NCI-H2081 (cell line): ENCODE data around the gene COL20A1.

ENCODE experiments used
- DNase-seq, 2 experiments: peaks; one replicate each; lab custom pipeline; 2025; lab: John Stamatoyannopoulos, UW

COL20A1 gene

DNA sequence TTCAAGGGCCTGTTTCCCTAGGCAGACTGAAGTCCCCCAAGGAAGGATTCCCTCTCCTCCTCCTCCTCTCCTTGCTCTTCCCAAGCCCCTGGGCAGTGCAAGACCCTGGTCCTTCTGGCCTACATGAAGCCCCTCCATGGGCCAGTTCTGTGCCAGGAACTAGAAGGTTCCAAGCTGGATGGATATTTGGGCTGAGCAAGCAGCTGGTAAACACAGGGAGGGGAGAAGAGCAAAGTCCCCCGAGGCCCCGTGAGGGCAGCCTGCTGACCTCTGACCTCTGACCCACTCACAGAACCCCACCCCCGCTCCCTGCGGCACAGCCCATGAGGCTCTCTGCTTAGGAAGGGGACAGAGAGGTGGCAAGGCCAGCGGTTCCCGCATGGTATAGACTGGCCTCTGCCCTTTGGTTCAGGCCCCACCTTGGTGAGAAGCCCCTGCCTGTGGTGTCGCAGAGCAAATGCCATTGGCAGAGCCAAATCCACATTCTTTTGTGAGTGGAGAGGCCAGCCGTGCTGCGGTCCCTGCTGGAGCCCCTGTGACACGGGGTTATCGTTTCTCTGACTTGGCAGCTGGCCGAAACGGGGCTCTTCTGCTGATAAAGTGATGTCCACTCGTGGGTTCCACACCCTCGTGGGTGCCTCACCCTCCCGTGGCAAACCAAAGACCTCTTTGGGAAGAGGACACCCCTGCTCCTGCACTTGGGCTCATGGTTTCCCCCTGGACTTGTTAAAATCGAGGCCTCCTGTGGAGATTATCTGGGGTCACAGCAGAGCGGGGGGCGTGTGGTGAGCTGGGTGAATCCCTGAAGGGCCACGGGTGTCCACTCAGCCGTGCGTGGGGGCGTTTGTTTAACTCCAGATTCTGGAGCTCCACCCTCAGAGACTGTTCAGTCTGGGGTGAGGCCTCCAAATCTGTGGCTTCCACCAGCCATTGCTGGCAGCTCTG lies 70.3 kb downstream of the COL20A1 start:
- no peak for DNase-seq

DNA sequence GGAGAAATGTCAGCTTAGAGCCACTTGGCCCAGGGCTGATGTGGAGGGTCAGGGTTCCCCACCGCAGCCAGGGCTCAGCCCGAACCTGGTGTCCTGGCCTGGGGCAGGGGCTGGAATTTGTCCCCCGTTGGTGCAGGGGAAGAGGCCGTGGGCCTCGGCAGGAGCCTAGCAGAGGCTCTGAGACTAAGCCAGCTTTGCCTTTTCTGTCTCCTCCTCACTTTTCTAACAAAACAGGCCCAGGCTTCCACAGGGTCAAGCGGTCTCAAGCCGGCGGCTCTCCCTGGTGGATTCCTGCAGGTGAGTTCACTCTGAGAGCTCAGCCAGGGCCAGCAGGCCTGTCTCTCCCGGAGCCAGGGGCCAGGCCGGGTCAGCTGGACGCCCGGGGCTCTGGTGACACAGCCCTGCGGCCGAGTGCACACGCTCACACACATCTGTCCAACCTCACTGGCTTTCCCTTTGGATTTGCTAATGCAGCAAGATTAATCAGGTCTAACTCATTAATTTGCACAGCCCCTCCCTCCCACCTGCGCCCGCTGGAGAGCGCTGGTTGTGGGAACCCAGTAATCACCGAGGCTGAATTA lies 71.1 kb downstream of the COL20A1 start:
- no peak for DNase-seq

DNA sequence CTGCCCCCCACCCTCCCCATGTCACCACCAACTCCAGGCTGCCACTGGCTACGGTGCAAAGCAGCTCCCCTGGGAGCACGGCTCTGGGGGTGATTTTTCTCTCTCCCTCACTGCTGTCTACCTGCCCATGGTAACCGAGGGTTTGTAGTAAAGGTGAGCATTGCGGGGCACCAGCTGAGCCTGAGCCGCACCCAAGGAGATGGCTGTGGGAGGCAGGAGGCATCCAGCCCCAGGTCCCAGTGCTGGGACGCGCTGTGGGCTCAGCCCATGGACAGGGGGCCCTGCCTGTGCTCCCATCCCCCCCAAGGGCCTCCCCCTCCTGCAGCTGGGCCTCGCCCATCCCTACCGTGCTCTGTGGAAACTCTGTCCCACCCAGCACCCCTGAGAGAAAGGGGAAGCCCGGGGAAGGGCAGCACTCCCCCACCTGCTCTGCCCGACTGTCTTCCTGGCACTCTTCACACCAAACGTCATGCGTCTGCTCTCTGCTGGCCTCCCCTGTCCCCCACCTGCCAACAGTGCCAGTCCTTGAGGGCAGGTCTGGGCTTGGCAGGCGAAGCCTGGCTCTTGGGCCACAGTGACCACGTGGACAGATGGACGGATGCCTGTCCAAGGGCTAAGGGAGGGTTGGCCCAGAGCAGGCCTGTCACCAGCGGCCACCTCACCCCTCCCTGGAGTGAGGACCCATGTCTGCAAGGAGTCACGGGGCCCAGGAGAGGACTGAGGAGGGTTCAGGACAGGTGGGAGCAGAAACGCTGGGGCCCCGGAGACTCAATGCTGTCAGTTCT lies 72.0 kb downstream of the COL20A1 start:
- DNase-seq, result no peak

DNA sequence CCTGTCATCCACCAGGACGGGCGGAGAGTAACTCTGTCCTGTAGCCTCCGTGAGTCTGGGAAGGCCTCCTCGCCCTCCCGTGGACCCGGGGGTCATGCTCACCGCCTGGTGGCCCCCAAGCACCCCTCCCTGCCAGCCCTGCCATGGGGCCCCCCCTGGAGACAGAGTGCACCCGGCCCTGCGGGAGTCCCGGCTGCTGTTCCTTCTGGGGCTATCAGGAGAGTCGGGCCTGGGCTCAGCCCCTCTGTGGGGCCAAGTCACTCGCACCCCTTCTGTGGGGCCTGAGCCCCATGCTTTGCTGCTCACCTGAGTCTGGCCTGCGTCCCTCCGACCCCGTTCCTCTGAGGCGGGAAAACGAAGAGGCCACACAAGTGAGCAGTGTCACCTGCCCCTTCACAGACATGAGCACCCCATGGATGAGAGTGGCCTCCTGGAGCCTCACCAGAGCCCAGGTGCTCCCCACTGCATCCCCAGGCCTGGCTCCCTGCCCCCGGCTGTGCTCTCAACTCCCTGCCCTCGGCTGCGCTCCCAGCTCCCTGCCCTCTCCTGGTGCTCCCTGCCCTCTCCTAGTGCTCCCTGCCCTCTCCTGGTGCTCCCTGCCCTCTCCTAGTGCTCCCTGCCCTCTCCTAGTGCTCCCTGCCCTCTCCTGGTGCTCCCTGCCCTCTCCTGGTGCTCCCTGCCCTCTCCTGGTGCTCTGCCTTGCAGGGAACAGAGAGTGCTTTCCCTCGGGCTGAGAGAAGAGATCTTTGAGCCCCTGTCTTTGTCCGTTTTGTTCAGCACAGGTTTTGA lies 72.8 kb downstream of the COL20A1 start:
- no peak for DNase-seq

DNA sequence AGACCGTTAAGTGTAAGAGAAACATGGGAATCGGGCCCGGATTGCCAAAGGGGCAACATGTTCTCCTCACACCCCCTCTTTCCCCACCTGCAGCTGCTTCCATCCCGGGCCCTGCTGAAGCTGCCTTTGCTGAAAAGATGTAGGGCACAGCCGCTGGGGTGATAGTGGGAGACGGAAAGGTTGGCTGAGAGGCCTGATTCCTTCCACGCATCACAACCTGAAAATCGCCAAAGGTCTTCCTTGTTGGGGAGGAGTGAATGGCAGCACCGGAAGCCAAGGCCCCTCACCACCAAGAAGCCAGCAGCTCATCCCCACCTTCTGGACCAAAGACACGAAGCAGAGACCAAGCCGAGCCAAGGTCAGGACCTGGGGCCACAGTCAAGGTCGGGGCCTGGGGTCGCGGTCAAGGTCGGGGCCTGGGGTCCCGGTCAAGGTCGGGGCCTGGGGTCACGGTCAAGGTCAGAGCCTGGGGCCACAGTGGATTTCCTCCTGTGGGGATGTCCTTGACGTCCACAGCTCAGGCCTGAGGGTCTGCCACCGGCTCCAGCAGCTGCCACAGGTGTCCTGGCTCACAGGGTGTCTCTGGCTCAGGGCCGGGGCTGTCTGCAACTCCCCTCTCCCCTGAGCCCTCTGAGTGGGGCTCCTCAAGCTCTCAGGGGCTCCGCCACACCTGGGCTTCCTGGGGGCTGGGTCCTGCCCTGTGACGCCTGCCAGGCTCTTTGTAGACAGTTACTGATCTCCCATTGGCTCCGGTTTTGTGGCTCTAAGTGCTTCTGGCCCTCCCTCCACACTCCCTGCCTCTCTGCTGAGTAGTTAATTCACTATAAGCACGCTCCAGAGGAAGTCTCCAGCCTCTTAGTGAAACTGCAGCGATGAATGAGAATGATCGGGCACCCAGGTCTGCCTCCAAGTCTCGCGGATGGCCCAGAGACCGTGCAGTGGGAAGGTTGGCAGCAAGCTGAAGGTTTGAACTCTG lies 73.7 kb downstream of the COL20A1 start:
- DNase-seq, result no peak

DNA sequence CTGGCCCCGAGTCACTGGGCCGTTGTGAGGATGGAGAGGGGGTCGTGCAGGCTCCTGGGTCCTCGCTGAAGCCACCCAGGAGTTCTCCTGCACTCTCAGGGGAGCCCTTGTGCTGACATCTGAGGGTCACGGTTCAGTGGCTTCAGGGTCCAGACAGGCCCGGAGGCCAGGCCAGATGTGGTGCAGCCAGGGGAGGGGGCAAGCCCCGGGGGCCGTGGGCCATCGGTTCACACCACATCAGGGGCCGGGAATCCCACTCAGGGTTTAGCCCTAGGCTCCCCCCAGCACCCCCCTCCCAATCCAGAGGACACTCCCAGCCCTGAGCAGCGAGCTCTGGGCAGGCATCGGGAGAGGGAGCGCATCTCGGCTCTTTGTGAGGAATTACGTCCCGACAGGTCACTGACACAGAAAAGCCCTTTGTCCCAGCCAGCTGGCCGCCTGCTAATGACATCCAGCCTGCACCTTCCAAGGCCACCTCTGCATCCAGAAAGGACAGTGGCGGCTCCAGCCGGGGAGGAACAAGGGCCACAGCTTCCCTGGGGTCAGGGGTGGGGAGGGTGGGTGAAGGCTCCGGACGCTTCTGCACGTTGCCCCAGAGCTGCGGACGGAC lies 74.6 kb downstream of the COL20A1 start:
- DNase-seq, result no peak

DNA sequence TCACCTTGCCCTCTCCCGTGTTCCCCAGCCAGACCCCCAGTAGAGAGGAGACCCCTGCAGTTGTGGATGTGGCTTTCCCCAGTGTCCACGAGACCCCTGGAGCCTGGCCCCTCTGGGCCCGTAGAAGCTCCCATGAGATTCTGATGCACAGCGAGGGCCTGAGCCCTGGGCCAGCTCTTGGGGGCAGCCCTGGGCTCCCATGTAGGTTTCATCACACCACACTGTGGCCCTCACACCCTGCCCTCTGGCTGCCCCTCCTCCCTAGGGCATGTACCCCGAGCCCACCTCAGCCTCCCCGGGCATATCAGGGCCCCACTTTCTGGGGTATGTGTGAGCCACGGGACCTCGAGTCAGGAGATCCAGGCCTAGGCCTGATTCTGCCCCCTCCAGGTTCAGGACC lies 75.2 kb downstream of the COL20A1 start:
- DNase-seq, result no peak

DNA sequence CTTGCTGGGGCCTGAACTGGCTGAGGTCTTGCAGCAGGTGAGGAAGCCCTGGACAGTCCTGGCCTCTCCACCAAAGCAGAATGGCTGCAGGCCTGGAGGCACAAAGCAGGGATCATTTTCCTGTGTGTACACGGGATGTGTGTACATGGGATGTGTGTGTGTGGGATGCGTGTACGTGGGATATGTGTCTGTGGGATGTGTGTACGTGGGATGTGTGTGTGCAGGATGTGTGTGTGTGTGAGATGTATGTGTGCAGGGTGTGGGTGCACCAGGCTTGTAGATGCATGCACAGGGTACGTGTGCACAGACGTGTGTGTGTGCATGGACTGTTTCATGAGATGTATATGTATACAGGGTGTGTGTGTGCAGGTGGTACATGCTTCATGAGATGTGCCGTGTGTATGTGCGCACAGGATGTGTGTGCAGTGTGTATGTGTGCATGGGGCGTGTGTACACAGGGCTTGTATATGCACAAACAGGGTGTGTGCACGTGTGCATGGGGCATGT lies 76.1 kb downstream of the COL20A1 start:
- DNase-seq, result no peak

DNA sequence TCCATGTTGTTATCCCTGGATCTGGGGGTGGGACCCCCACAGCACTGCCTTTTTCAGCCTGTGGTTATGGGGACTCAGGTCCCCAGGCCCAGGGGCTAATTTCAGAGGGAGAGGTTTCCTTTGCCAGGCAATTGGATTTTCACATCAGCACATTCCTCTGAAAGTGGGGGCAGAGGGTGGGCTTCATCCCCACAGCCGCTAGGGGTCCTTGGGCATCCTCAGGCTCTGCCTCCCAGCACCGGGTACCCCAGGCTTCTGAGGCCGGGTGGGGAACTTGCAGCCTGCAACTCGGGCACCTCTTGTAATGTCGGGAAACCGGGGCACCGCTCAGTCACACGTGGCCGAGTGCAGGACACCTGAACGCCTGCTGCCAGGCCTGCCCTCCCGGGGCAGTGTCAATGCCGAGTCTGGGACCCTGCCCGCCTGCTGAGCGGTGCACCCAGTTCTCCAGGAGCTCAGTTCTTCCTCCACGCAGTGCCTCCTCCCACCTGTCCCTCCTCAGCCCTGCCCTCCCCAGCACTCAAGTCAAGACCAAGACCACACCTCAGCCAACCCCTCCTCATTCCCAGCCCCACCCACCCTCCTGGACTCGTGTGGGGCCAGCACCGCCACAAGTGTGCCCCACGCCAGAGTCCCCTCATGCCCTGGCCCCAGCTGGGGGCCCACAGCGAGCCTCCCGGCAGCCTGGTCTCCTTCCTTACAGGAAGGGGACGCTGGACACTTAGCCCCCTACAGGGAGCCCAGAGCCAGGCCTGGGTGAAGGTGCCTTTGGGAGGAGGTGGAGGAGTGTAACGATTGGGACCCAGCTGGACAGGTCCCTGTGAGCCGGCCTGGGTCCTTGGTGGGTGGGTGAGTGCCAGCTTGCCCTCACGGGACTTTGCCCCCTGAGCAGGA lies 77.0 kb downstream of the COL20A1 start:
- DNase-seq, result no peak

DNA sequence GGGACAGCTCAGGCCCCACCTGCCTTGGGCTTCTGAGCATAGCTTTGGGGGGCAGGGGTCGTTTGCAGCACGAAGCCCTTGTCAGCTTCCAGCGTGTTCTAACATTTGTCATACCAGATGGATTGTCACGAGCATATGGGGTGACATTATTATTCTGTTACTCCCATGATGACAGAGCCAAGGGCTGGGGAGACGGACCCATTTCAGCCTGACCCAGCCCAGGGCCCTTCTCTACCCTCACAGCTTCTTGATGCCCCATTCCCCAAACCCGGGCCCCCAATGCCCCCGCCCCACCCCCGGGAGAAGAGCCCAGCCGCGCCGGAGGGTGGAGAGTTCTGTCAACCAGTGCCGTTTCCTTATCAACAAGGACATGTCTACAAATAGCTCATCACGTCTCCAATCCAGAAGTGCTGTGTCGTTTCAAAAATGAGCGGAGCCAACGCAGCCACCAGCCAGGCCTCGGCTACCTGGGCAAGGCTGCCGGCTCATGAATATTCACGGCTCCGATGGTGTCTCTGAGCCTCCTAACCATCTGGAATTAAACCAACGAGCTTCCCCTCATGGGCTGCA lies 77.7 kb downstream of the COL20A1 start:
- DNase-seq, result no peak

DNA sequence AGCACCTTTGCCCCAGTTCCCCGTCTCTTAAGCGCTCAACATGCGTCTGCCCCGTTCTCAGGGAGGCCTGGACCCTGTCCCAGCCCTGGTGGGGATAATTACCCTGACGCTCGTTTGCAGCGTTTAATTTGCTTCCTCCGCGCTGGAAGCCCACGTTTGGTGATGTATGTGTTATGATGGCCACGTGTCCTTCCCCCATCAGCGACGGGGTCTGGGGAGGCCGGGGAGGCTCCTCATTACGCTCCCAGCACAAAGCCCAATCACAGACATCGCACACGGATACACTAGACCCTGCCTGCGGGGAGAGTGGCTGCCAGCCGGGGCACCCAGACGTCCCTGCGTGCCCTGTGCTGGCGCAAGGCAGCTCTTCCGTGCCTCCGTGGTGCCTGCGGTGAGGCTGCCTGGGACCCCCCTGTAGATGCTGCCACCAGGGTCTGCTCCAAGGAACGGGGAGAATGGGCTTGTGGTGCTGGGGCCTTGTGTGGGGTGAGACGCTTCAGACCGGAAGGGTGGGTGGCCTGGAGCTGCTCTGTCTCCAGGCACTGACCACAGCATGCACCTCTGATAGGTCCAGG lies 78.4 kb downstream of the COL20A1 start:
- no peak for DNase-seq

DNA sequence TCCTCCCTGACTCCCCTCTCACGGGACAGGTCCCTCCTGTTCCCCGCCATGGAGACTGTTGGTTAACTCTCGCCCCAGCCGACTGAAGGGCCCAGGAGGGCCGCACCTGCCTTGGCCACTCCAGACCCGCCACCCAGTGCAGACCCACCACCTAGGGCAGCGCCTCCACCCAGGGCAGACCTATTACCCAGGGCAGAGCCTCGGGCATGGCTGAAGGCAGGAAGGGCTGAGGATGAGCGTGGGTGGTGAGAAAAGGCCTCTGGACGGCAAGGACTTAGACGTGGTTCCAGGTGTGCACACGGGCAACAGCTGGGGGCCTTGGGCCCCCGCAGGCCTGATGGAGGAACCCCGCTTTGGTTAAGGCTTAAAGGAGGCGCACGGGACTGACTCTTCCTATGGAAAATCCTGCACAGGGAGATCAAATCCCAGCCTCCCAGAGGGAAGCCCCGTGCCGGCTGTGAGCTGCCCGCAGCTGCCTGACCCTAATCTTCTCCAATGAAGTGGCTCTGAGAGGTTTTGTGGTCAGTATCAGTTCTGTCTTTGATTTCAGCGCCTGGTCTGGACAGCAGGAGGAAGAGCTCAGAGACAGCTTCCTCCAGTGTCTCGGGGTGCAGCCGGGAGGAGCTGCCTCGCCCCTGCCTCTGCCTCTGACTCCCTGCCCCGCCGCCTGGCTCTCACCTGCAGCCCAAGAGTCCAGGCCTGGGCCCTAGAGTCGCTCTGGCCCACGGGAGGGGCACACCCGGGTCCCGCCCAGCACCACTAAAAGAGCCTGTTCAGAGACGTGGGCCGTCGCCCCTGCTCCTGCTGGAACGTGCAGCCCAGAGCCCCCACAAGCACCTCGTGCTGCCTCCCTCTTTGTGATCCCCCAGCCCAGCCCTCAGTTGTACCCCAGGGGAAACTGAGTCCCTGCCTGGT lies 80.2 kb downstream of the COL20A1 start:
- DNase-seq, result no peak

DNA sequence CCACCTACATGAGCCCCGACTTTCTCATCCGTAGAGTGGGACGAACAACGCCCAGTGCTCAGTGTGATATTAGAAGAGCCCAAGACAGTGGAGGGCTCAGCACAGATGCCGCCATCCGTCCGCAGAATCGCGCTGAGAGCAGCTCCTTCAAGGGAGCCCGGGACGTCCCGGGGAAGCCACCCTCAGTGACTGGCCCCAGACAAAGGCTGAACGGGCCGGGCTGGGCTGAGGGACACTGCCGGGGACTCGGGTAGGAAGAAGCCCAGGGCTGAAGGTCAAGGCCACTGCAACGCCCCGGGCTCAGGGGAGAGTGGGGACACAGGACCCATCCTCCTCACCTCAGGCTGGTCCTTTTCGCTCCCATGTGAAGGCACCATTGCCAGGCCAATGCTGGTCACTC lies 81.0 kb downstream of the COL20A1 start:
- no peak for DNase-seq

DNA sequence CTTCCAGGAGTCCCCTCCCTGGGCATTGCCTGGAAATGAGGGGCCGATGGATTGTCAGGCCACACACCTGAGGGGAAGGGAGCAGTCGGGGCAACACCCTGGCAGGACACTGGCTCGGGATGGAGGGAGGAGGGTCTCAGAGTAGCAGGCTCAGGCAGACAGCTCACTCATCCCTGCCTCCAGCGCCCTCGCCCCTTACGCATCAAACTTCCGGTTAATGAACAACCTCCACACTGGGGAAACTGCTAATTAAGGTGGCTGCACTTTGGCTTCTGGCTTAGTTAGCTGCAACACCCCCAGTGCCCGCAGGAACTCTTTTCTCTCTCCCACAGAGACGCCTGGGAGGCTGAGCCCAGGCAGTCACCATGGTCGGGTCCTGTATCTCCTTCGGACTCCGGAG lies 81.5 kb downstream of the COL20A1 start:
- no peak for DNase-seq

DNA sequence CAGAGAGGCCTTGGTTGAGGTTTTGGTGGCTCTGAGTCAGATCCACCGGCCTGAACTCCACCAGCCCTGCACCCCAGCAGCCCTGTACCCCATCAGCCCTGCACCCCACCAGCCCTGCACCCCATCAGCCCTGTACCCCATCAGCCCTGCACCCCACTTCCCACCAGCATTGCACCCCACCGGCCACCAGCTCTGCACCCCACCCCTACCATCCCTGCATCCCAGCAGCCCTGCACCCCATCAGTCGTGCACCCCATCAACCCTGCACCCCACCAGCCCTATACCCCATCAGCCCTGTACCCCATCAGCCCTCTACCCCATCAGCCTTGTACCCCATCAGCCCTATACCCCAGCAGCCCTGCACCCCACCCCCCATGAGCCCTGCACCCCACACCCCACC lies 82.5 kb downstream of the COL20A1 start:
- no peak for DNase-seq

DNA sequence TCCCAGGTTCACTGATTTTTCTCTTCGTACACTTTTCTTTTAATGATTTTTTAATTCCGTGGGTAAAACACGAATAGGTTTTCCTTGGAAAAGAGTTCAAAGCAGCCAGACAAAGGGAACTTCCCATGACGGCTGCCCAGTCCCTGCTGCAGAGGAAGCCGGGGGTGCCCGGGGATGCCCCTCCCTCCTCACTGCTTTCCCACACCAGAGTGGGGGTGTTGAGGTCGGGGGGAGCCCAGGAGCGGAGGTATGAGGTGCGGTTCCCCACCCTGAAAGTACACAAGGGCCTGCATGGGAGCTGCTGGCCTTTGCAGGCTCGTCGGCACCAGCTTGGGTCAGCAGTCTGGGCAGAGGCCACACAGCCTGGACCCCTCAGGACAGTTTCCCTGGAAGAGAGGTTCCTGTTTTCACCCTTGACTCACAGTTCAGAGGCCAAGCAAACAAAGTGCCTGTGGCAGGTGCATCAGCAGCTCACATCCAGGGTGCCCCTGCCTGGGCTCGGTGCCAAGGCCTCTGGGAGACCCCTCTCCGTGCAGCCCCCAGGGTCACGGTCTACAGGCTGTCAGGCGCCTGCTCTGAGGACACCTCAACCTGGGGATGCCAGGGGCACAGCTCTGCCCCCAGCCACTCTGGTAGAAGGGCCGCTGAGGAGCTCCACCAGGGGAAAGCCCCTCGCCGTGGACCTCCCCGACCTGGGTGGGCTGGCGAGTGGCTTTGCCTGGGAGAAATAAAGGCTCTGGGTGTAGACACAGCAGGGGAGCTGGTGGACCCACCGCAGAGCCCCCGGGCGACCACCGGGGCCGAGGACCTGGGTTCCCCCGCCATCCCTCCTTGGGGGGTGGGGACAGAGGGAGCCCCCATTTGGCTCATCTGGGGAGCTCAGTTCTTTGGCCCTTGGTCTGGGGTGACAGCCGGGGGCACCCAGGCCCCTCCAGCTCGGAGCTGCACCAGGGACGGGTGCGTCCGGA lies 83.6 kb downstream of the COL20A1 start:
- no peak for DNase-seq
